Measurements from ENCODE around the gene FOXR1. TPM values are rescaled to one million over a fixed set of nuclear protein-coding genes. Genes with fewer than 3 reads are reported as not detected.
"Not testable (repeated sequence)": the region's sequence is repeated elsewhere in the genome, so short reads cannot be mapped to it uniquely, and the experiment has no call there.

The FOXR1 gene
- total and polyA plus RNA-seq, 12 donors: 0.22 TPM; not detected in 11

DNA sequence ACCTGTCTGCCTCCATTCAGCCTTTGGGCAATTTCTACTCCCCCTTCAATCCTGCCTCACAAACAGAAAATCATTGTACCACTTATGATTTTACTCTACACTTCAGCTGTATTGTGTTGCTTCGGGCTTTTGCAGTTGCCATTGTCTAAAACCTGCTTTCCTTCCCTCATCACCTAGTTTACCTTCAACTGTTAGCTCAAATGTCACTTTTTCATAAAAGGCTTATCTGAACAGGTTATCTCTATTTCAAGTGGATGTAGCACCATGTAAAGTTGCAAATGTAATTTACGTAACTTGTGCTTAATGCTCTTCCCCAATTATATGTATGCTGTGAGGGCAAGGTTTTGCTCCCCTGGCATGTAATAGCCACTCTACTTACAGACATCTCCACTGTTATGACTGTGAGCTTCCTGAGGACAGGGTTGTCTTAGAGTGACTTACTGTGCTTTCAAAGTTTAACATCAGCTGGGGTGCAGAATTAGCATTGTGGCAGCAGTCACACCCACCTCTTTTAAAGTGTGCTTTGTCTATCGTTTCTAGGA, 41.1 kb downstream of the FOXR1 start:
- 80 to 86% (median 84%) methylated on average over 3 of the region's 3 CpGs for WGBS, 4 donors
- no peak overlapping the region for H3K27ac ChIP-seq
- H3K4me1 ChIP-seq (replicated peaks in 1 of 2): peaks cover 13 to 19% of the 10 kb centered on the region in 2 donors
- intact Hi-C loops (cut with DNase I): no loop called here
- H3K4me3 ChIP-seq: no peak overlapping the region
- no peaks in the 10 kb centered on the region for H3K27me3 ChIP-seq
- peaks cover 0 to 66% of the 10 kb centered on the region in 2 donors for H3K36me3 ChIP-seq (replicated peaks in 1 of 2)
- TF ChIP-seq POLR2A (IDR thresholded peaks at IDR 0.05): no peak
- TF ChIP-seq, protein P1, sequence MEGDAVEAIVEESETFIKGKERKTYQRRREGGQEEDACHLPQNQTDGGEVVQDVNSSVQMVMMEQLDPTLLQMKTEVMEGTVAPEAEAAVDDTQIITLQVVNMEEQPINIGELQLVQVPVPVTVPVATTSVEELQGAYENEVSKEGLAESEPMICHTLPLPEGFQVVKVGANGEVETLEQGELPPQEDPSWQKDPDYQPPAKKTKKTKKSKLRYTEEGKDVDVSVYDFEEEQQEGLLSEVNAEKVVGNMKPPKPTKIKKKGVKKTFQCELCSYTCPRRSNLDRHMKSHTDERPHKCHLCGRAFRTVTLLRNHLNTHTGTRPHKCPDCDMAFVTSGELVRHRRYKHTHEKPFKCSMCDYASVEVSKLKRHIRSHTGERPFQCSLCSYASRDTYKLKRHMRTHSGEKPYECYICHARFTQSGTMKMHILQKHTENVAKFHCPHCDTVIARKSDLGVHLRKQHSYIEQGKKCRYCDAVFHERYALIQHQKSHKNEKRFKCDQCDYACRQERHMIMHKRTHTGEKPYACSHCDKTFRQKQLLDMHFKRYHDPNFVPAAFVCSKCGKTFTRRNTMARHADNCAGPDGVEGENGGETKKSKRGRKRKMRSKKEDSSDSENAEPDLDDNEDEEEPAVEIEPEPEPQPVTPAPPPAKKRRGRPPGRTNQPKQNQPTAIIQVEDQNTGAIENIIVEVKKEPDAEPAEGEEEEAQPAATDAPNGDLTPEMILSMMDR (IDR thresholded peaks at IDR 0.05): no peak
- H3K9me3 ChIP-seq (replicated peaks in 1 of 3): no peaks in the 10 kb centered on the region
- no peak for DNase-seq

- DNase-seq: no peak
- Histone ChIP-seq H3K4me3 (no peak overlapping the region), H3K27me3 (no peaks in the 10 kb centered on the region), H3K9me3 (replicated peaks in 1 of 3) (no peaks in the 10 kb centered on the region), H3K36me3 (replicated peaks in 1 of 2) (peaks cover 0 to 61% of the 10 kb centered on the region in 2 donors), H3K27ac (no peak overlapping the region), H3K4me1 (replicated peaks in 1 of 2) (peaks cover 15 to 19% of the 10 kb centered on the region in 2 donors)
- TF ChIP-seq, protein P1 (IDR thresholded peaks at IDR 0.05): no peak
- WGBS, 4 donors: 92 to 97% (median 95%) methylated on average over 17 of the region's 17 CpGs
- intact Hi-C loops (cut with DNase I): no loop called here
Measured at GRCh38 chr11:119014209-119014924, 42.8 kb downstream of the FOXR1 start.

DNA sequence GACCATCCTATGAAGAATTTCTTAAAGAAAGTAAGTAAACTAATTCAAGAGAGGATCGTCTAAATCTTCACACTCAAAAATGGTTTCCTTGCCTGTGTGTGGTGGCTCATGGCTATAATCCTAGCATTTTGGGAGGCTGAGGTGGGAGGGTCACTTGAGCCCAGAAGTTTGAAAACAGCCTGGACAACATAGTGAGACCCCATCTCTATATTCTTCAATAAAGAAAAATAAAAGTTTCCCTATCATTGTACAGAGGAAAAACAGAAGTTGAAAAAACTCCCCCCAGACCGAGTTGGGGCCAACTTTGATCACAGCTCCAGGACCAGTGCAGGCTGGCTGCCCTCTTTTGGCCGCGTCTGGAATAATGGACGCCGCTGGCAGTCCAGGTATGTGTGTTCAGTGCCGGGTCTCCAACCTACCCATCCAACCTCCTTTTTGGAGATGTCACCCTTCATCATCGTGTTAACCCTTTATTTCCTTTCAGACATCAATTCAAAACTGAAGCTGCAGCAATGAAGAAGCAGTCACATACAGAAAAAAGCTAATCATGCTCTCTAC, 43.6 kb downstream of the FOXR1 start:
- Histone ChIP-seq H3K9me3 (replicated peaks in 1 of 3) (no peaks in the 10 kb centered on the region), H3K27ac (no peak overlapping the region), H3K27me3 (no peaks in the 10 kb centered on the region), H3K4me1 (replicated peaks in 1 of 2) (peaks cover 23 to 26% of the 10 kb centered on the region in 2 donors), H3K4me3 (no peak overlapping the region), H3K36me3 (replicated peaks in 1 of 2) (peaks cover 0 to 56% of the 10 kb centered on the region in 2 donors)
- intact Hi-C loops (cut with DNase I): loop anchor here in 1 of 2 donors (5.0 kb wide), 1 partner anchor 42 kb away; the partner anchor contains the start of gene HYOU1
- no peak for DNase-seq
- TF ChIP-seq, protein P1 (IDR thresholded peaks at IDR 0.05): no peak
- TF ChIP-seq POLR2A (IDR thresholded peaks at IDR 0.05): no peak
- 60 to 67% (median 62%) methylated on average over 8 of the region's 8 CpGs for WGBS, 4 donors

GRCh38 chr11:119016216-119017009, 44.9 kb downstream of the FOXR1 start:
- intact Hi-C loops (cut with DNase I): loop anchor here in 1 of 2 donors (5.0 kb wide), 1 partner anchor 41 kb away; the partner anchor contains the start of gene HYOU1
- 61 to 72% (median 65%) methylated on average over 14 of the region's 14 CpGs for WGBS, 4 donors
- DNase-seq: no peak
- Histone ChIP-seq H3K4me1 (replicated peaks in 1 of 2) (peaks cover 25 to 38% of the 10 kb centered on the region in 2 donors), H3K4me3 (peak overlapping the region in 1 of 4 donors; percentile 80), H3K27ac (peak overlapping the region in 2 of 5 donors; percentile 90 to 94), H3K27me3 (no peaks in the 10 kb centered on the region), H3K36me3 (replicated peaks in 1 of 2) (peaks cover 0 to 53% of the 10 kb centered on the region in 2 donors), H3K9me3 (replicated peaks in 1 of 3) (no peaks in the 10 kb centered on the region)
- TF ChIP-seq, protein P1 (IDR thresholded peaks at IDR 0.05): no peak
- no peak for TF ChIP-seq POLR2A (IDR thresholded peaks at IDR 0.05)

- 1 to 3% (median 1%) methylated on average over 10 of the region's 10 CpGs for WGBS, 4 donors
- H3K4me3 ChIP-seq: peak overlapping the region; percentile 75 to 92 (median 84)
Measured at GRCh38 chr11:119017377-119017776, 45.8 kb downstream of the FOXR1 start.

More at GRCh38 chr11:119017377-119017776, 45.8 kb downstream of the FOXR1 start:
- H3K27ac ChIP-seq: peak overlapping the region; percentile 90 to 97 (median 94)
- peak in 1 of 7 donors; percentile 38 for DNase-seq
- intact Hi-C loops (cut with DNase I): loop anchor here in 1 of 2 donors (5.0 kb wide), 1 partner anchor 40 kb away; the partner anchor contains the start of gene HYOU1
- peaks cover 0 to 50% of the 10 kb centered on the region in 2 donors for H3K36me3 ChIP-seq (replicated peaks in 1 of 2)
- H3K4me1 ChIP-seq (replicated peaks in 1 of 2): peaks cover 25 to 39% of the 10 kb centered on the region in 2 donors
- H3K27me3 ChIP-seq; H3K9me3 ChIP-seq (replicated peaks in 1 of 3): not testable (repeated sequence)
